GM12878 (cell line): Measurements from ENCODE around the gene ADPGK. TPM values are rescaled to one million over a fixed set of nuclear protein-coding genes. Genes with fewer than 3 reads are reported as not detected.

Experiments used
- ATAC-seq: fragments of 200-7000 bp; cut with Tn5 transposase; 3 replicates; pipeline ENCODE4 v1.9.1; 2020; ENCODE audit warnings: mild to moderate bottlenecking, moderate library complexity
- BruUV-seq: library from RNA; stranded (reverse); fragments of 400-500 nt; replicated peaks from 2 replicates; lab custom pipeline; 2021; lab: Mats Ljungman, UMichigan
- CTCF ChIA-PET: fragments of 300-600 bp; sonication (Branson Sonifier 250); formaldehyde crosslinking; extraction: SDS; loops from one replicate; lab custom pipeline; 2021; ENCODE audit warnings: inconsistent platforms; lab: Yijun Ruan, JAX
- POLR2A ChIA-PET: fragments of 350-600 bp; formaldehyde crosslinking; extraction: SDS; loops from one replicate; lab custom pipeline; 2021; ENCODE audit warnings: inconsistent platforms; lab: Charles Lee
- RAD21 ChIA-PET: fragments of 300-600 bp; sonication (Branson Sonifier 250); formaldehyde crosslinking; loops from one replicate; lab custom pipeline; 2023; ENCODE audit warnings: antibody characterized with exemption; ENCODE audit not compliant: unreplicated experiment; lab: Charles Lee
- SMC1A ChIA-PET: fragments of 300-600 bp; sonication (Branson Sonifier 250); formaldehyde crosslinking; loops from one replicate; lab custom pipeline; 2023; ENCODE audit not compliant: unreplicated experiment, uncharacterized antibody; lab: Charles Lee
- DNase-seq: peaks from one replicate; pipeline ENCODE4 v3.0.0-alpha.2; 2011; ENCODE audit warnings: low read depth, low spot score
- FAIRE-seq: peaks from 3 replicates; lab custom pipeline; 2011; peaks lifted over from hg19 to GRCh38; lab: Jason Lieb, UNC
- H2AFZ ChIP-seq: 2 replicates; pipeline ENCODE4 v1.6.0; 2011; ENCODE audit warnings: low read depth, low read length, control low read depth; ENCODE audit not compliant: control insufficient read depth
- H3K27ac ChIP-seq: 2 replicates; pipeline ENCODE4 v1.5.1; 2011; ENCODE audit warnings: control low read depth; ENCODE audit not compliant: control insufficient read depth, insufficient read depth
- H3K27me3 ChIP-seq, 2 experiments: replicated peaks in 1 of 2; 2 replicates each; pipeline versions ENCODE4 v1.6.0 to v1.6.1; 2011; ENCODE audit warnings: low read length in 1 of 2; ENCODE audit not compliant: control insufficient read depth in 2 of 2, insufficient read depth in 2 of 2
- H3K36me3 ChIP-seq, 2 experiments: 2 replicates each; pipeline ENCODE4 v1.5.1; 2011; ENCODE audit warnings: low read length in 1 of 2; ENCODE audit not compliant: control insufficient read depth in 2 of 2, insufficient read depth in 2 of 2
- H3K4me1 ChIP-seq: 2 replicates; pipeline ENCODE4 v1.6.1; 2011; ENCODE audit warnings: mild to moderate bottlenecking, low read length, moderate library complexity, mixed read lengths; ENCODE audit not compliant: control insufficient read depth, insufficient read depth
- H3K4me2 ChIP-seq: 2 replicates; pipeline ENCODE4 v1.6.0; 2011; ENCODE audit warnings: control low read depth; ENCODE audit not compliant: control insufficient read depth, insufficient read depth
- H3K4me3 ChIP-seq: fragments of 200-600 bp; sonication (generic); 2 replicates; pipeline ENCODE4 v1.5.1; 2016
- H3K79me2 ChIP-seq: 2 replicates; pipeline ENCODE4 v1.6.0; 2011; ENCODE audit warnings: low read length; ENCODE audit not compliant: control insufficient read depth, insufficient read depth
- H3K9ac ChIP-seq: 2 replicates; pipeline ENCODE4 v1.8.0; 2011; ENCODE audit warnings: low read length, control low read depth, mixed read lengths; ENCODE audit not compliant: control insufficient read depth, insufficient read depth
- H3K9me3 ChIP-seq: replicated peaks from 3 replicates; pipeline ENCODE4 v1.5.1; 2011; ENCODE audit warnings: mild to moderate bottlenecking, low read length; ENCODE audit not compliant: control insufficient read depth, insufficient read depth
- H4K20me1 ChIP-seq: 2 replicates; pipeline ENCODE4 v1.6.0; 2011; ENCODE audit not compliant: control insufficient read depth, insufficient read depth
- CBX3 ChIP-seq: fragments of 200-600 bp; sonication (generic); IDR thresholded peaks from 2 replicates; pipeline ENCODE4 v1.6.1; 2016; ENCODE audit warnings: low read depth, borderline replicate concordance
- EP300 ChIP-seq, 2 experiments: fragments of 150-350 bp in 1 of 2; IDR thresholded peaks; 2 replicates each; pipeline ENCODE4 v1.6.1; 2011 to 2012; ENCODE audit warnings: low read depth in 2 of 2, low read length in 2 of 2, borderline replicate concordance in 1 of 2, improper control_type of control experiment in 1 of 2, inconsistent platforms in 1 of 2; ENCODE audit not compliant: control insufficient read depth in 1 of 2
- KDM1A ChIP-seq: fragments of 200-600 bp; sonication (generic); IDR thresholded peaks from 2 replicates; pipeline ENCODE4 v1.6.1; 2016; ENCODE audit warnings: borderline replicate concordance
- MYB ChIP-seq: fragments of 150-350 bp; IDR thresholded peaks from 2 replicates; pipeline ENCODE4 v1.6.1; 2014; ENCODE audit warnings: mild to moderate bottlenecking, low read depth, low read length, borderline replicate concordance
- NBN ChIP-seq: fragments of 450-650 bp; IDR thresholded peaks from 2 replicates; pipeline ENCODE4 v1.6.1; 2016
- POLR2AphosphoS2 ChIP-seq: IDR thresholded peaks from 2 replicates; pipeline ENCODE4 v1.6.1; 2011; ENCODE audit warnings: low read depth, mild to moderate bottlenecking, low read length, improper control_type of control experiment, moderate library complexity
- SIN3A ChIP-seq: IDR thresholded peaks from 2 replicates; pipeline ENCODE4 v1.6.1; 2012; ENCODE audit warnings: low read depth, low read length, improper control_type of control experiment
- WRNIP1 ChIP-seq: IDR thresholded peaks from 2 replicates; pipeline ENCODE4 v1.6.1; 2011; ENCODE audit warnings: low read depth, low read length, improper control_type of control experiment, borderline replicate concordance
- YBX1 ChIP-seq: fragments of 450-650 bp; IDR thresholded peaks from 2 replicates; pipeline ENCODE4 v1.6.1; 2016; ENCODE audit warnings: antibody characterized with exemption
- WGBS: methylation state at CpG from one replicate; pipeline ENCODE4 v1.1.6; 2016; ENCODE audit warnings: low lambda C conversion rate; ENCODE audit not compliant: insufficient replicate concordance, insufficient coverage; ENCODE audit errors: missing lambda C conversion rate; 5-methylcytosine and 5-hydroxymethylcytosine counted together
- in situ Hi-C: fragments of 300-500 bp; cut with MboI; formaldehyde crosslinking; loops from 9 replicates; pipeline ENCODE4 v1.14.3; 2018; ENCODE audit warnings: mixed read lengths
- intact Hi-C: fragments of 100-400 bp; cut with micrococcal nuclease; formaldehyde crosslinking; loops from one replicate; pipeline ENCODE4 v1.14.2; 2022; ENCODE audit not compliant: unreplicated experiment
- polyA plus RNA-seq, 11 experiments: library from polyadenylated mRNA; depleted of rRNA in 4 of 11; unstranded in 6 of 11; stranded (reverse) in 5 of 11; fragments of >200 nt; fragmentation: Nextera tagmentation in 4 of 11; fragmentation: Illumina TruSeq in 1 of 11; extraction: Ambion mirVana in 4 of 11; extraction: Trizol in 1 of 11; gene quantifications; 1 replicate in 1 of 11; 2 replicates in 10 of 11; pipeline versions ENCODE4 v1.2.1 to v1.2.3, GENCODE V29; 2011 to 2016; ENCODE audit warnings: inconsistent platforms in 2 of 11, missing spikeins in 2 of 11, low read depth in 1 of 11
- total RNA-seq, 4 experiments: library from RNA; depleted of rRNA in 3 of 4; stranded (reverse); fragments of >200 nt in 3 of 4; fragmentation: Illumina TruSeq in 1 of 4; extraction: Trizol in 1 of 4; gene quantifications; 2 replicates each; pipeline versions ENCODE4 v1.2.1 to v1.2.3, GENCODE V29; 2013 to 2021
- TF ChIP-seq, protein P1 (sequence below): IDR thresholded peaks from 2 replicates; pipeline ENCODE4 v1.6.1; 2012; ENCODE audit warnings: low read depth, low read length, improper control_type of control experiment

ADPGK gene
- total and polyA plus RNA-seq, 10 of the 15 experiments (the other 5 are each of a cell fraction or from before 2014, with no cell fraction given) = 13.8 to 146 (median 56.7) TPM

DNA sequence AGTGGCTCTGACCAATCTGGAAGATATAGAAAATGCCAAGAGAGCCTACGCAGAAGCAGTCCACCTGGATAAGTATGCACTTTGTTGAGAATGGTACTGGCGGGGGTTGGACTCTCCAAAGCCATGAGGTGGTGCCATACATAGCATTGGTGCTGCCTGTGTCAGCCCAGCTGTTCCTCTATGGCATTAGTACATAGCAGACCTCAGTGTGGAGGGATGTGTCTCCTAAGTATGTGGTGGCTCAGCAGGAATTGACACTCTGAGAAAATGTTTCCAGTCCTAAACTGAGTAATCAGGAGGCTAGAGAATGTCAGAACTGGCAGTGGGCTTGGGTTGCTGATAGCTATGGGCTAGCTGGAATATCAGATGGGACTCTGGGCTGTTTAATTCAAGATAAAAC, 48.4 kb downstream of the ADPGK start:
- Histone ChIP-seq H3K4me2 (no peak overlapping the region), H2AFZ (no peak overlapping the region), H3K79me2 (no peaks in the 10 kb centered on the region), H3K36me3 (peaks cover 5 to 26% of the 10 kb centered on the region in 2 experiments; a peak in 3 of 4 replicates), H4K20me1 (no peaks in the 10 kb centered on the region), H3K27ac (no peak overlapping the region), H3K4me1 (peaks cover 10% of the 10 kb centered on the region), H3K27me3 (no peaks in the 10 kb centered on the region), H3K4me3 (no peak overlapping the region), H3K9me3 (no peaks in the 10 kb centered on the region), H3K9ac (no peak overlapping the region)
- intact Hi-C loops = no loop called here
- POLR2A ChIA-PET = no interaction called here
- SMC1A ChIA-PET = interaction anchor here (2.8 kb wide), 1 partner anchor 13 kb away, joined by 18 read pairs; no protein-coding TSS in a partner anchor
- no peak for DNase-seq
- WGBS = 100% methylated on average over 2 of the region's 2 CpGs
- CTCF ChIA-PET = interaction anchor here (1.2 to 7.0 kb wide), 2 partner anchors 12 to 62 kb away, joined by 3 to 46 read pairs; no protein-coding TSS in a partner anchor
- in situ Hi-C loops = no loop called here
- no peak for FAIRE-seq
- RAD21 ChIA-PET = interaction anchor here (1.1 to 1.2 kb wide), 2 partner anchors 13 to 35 kb away, joined by 3 read pairs; no protein-coding TSS in a partner anchor
- no TSS peak for BruUV-seq
- TF ChIP-seq MYB = no peak
- ATAC-seq = no peak

DNA sequence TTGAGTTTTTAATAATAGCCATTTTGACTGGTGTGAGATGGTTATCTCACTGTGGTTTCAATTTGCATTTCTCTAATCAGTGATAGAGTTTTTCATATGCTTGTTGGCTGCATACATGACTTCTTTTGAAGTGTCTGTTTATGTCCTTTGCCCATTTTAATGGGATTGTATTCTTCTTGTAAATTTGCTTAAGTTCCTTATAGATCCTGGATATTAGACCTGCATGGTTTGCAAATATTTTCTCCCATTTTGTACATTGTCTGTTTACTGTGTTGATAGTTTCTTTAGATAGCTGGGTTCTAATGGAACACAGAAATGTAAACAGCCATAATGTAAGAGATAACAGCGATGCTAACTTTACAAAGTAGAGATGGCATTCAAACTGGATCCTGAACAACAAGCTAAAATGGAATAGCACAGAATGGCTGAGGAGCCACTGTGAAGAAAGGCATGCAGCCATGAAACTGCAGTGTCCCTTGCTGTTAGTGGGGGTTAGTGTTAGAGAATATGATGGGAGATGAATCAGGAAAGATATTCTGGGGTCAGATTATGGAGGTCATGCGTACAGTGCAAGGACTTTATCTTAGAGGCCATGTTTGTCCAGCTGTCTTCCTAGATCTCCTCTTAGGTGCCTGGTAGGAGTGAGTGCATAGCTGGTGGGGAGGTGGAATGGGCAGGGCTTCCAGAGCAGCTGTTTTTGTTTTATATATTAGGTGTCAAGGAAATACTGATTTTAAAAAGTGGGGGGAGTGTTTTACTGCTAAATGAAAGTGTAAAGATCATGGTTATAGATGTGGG, 49.4 kb downstream of the ADPGK start:
- no peaks in the 10 kb centered on the region for H3K27me3 ChIP-seq
- H3K79me2 ChIP-seq = no peaks in the 10 kb centered on the region
- RAD21 ChIA-PET = no interaction called here
- DNase-seq (no peak), ATAC-seq (no peak)
- no TSS peak for BruUV-seq
- H3K36me3 ChIP-seq = peaks cover 5 to 25% of the 10 kb centered on the region in 2 experiments; a peak in 3 of 4 replicates
- CTCF ChIA-PET = interaction anchor here (0.6 to 7.0 kb wide), 5 partner anchors 11 to 348 kb away, joined by 3 to 46 read pairs (median 4); no protein-coding TSS in a partner anchor
- TF ChIP-seq, protein P1, sequence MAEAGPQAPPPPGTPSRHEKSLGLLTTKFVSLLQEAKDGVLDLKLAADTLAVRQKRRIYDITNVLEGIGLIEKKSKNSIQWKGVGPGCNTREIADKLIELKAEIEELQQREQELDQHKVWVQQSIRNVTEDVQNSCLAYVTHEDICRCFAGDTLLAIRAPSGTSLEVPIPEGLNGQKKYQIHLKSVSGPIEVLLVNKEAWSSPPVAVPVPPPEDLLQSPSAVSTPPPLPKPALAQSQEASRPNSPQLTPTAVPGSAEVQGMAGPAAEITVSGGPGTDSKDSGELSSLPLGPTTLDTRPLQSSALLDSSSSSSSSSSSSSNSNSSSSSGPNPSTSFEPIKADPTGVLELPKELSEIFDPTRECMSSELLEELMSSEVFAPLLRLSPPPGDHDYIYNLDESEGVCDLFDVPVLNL = no peak
- TF ChIP-seq YBX1 = no peak
- TF ChIP-seq WRNIP1 = no peak
- TF ChIP-seq KDM1A = no peak
- TF ChIP-seq SIN3A = no peak
- TF ChIP-seq EP300 (IDR thresholded peaks at IDR 0.05; ENCODE audit: borderline replicate concordance in 1 of 2, control insufficient read depth in 1 of 2, low read depth in 2 of 2, low read length in 2 of 2) = no peak
- no peak for TF ChIP-seq CBX3
- TF ChIP-seq NBN = no peak
- no peak for TF ChIP-seq POLR2AphosphoS2
- TF ChIP-seq, all 136 proteins: peak for 0
- Histone ChIP-seq H3K4me1 (peaks cover 3% of the 10 kb centered on the region), H2AFZ (no peak overlapping the region), H3K9ac (no peak overlapping the region), H3K4me3 (no peak overlapping the region), H3K4me2 (no peak overlapping the region), H3K27ac (no peak overlapping the region), H4K20me1 (no peaks in the 10 kb centered on the region), H3K9me3 (no peaks in the 10 kb centered on the region)
- FAIRE-seq = no peak
- SMC1A ChIA-PET = interaction anchor here (0.5 to 2.8 kb wide), 3 partner anchors 12 to 863 kb away, joined by 3 to 18 read pairs (median 4); no protein-coding TSS in a partner anchor
- in situ Hi-C loops = no loop called here
- POLR2A ChIA-PET = interaction anchor here (0.6 kb wide), 2 partner anchors 57 to 540 kb away, joined by 3 read pairs; no protein-coding TSS in a partner anchor
- intact Hi-C loops = no loop called here
- WGBS = 95% methylated on average over 2 of the region's 2 CpGs
